HEK293 (cell line): Measurements from ENCODE around the gene NRIP1.

Experiments used
- CTCF ChIA-PET: fragments of 350-600 bp; formaldehyde crosslinking; extraction: SDS; loops from one replicate; lab custom pipeline; 2021; ENCODE audit warnings: antibody characterized with exemption; lab: Yijun Ruan, JAX
- POLR2A ChIA-PET: fragments of 300-600 bp; formaldehyde crosslinking; extraction: SDS; loops from one replicate; lab custom pipeline; 2020; ENCODE audit warnings: antibody characterized with exemption, inconsistent platforms; lab: Yijun Ruan, JAX
- H3K27ac ChIP-seq: fragments of 200-500 bp; sonication (Bioruptor generic); 2 replicates; pipeline ENCODE4 v1.5.1; 2014; ENCODE audit warnings: low read depth, low read length, control low read depth, inconsistent platforms; ENCODE audit errors: extremely low read depth
- H3K36me3 ChIP-seq, 2 experiments: fragments of 200-500 bp in 1 of 2; sonication (Bioruptor generic) in 1 of 2; 1 replicate in 1 of 2; 2 replicates in 1 of 2; pipeline ENCODE4 v1.5.1; 2014 to 2017; ENCODE audit warnings: inconsistent platforms in 2 of 2, low read length in 2 of 2; ENCODE audit not compliant: control insufficient read depth in 2 of 2, insufficient read depth in 1 of 2
- H3K4me1 ChIP-seq: fragments of 200-500 bp; sonication (Bioruptor generic); 2 replicates; pipeline ENCODE4 v1.5.1; 2014; ENCODE audit warnings: mild to moderate bottlenecking, low read length, inconsistent platforms; ENCODE audit not compliant: control insufficient read depth, insufficient read depth
- H3K4me3 ChIP-seq: 2 replicates; pipeline ENCODE4 v1.5.1; 2011; ENCODE audit warnings: low read depth, mild to moderate bottlenecking, control low read depth, low read length, moderate library complexity
- H3K9me3 ChIP-seq: fragments of 200-500 bp; sonication (Bioruptor generic); 2 replicates; pipeline ENCODE4 v1.5.1; 2014; ENCODE audit warnings: low read depth, low read length, inconsistent platforms; ENCODE audit not compliant: control insufficient read depth, insufficient read depth
- FEZF1 ChIP-seq: fragments of 450-650 bp; formaldehyde crosslinking; IDR thresholded peaks from 2 replicates; pipeline ENCODE4 v1.5.1; 2016; ENCODE audit warnings: missing biosample characterization, missing genetic modification characterization
- GLI4 ChIP-seq: fragments of 450-650 bp; formaldehyde crosslinking; IDR thresholded peaks from 2 replicates; pipeline ENCODE4 v1.5.1; 2016; ENCODE audit warnings: missing biosample characterization, missing genetic modification characterization
- ZFP3 ChIP-seq: fragments of 450-650 bp; formaldehyde crosslinking; IDR thresholded peaks from 2 replicates; pipeline ENCODE4 v1.5.1; 2016; ENCODE audit warnings: low read depth, missing biosample characterization, missing genetic modification characterization
- ZFP37 ChIP-seq: fragments of 450-650 bp; formaldehyde crosslinking; IDR thresholded peaks from 2 replicates; pipeline ENCODE4 v1.5.1; 2016; ENCODE audit warnings: missing biosample characterization, missing genetic modification characterization
- ZFP41 ChIP-seq: fragments of 450-650 bp; formaldehyde crosslinking; IDR thresholded peaks from 2 replicates; pipeline ENCODE4 v1.5.1; 2016; ENCODE audit warnings: missing biosample characterization, missing genetic modification characterization, borderline replicate concordance
- ZNF138 ChIP-seq: fragments of 450-650 bp; formaldehyde crosslinking; IDR thresholded peaks from 2 replicates; pipeline ENCODE4 v1.5.1; 2016; ENCODE audit warnings: missing biosample characterization, missing genetic modification characterization, borderline replicate concordance
- ZNF174 ChIP-seq: fragments of 450-650 bp; formaldehyde crosslinking; IDR thresholded peaks from 2 replicates; pipeline ENCODE4 v1.5.0; 2017; ENCODE audit warnings: missing biosample characterization, mild to moderate bottlenecking, missing genetic modification characterization
- ZNF175 ChIP-seq: fragments of 450-650 bp; formaldehyde crosslinking; IDR thresholded peaks from 2 replicates; pipeline ENCODE4 v1.5.1; 2016; ENCODE audit warnings: missing biosample characterization, missing genetic modification characterization
- ZNF202 ChIP-seq: fragments of 450-650 bp; formaldehyde crosslinking; IDR thresholded peaks from 2 replicates; pipeline ENCODE4 v1.5.1; 2016; ENCODE audit warnings: missing biosample characterization, missing genetic modification characterization, borderline replicate concordance
- ZNF292 ChIP-seq: fragments of 450-650 bp; formaldehyde crosslinking; IDR thresholded peaks from 2 replicates; pipeline ENCODE4 v1.5.1; 2016; ENCODE audit warnings: low read depth, missing biosample characterization, missing genetic modification characterization, borderline replicate concordance
- ZNF302 ChIP-seq: fragments of 450-650 bp; formaldehyde crosslinking; IDR thresholded peaks from 2 replicates; pipeline ENCODE4 v1.5.1; 2016; ENCODE audit warnings: missing biosample characterization, missing genetic modification characterization, low read depth
- ZNF391 ChIP-seq: fragments of 450-650 bp; formaldehyde crosslinking; IDR thresholded peaks from 2 replicates; pipeline ENCODE4 v1.5.1; 2016; ENCODE audit warnings: low read depth, missing biosample characterization, missing genetic modification characterization, borderline replicate concordance
- ZNF426 ChIP-seq: fragments of 450-650 bp; formaldehyde crosslinking; IDR thresholded peaks from 2 replicates; pipeline ENCODE4 v1.5.1; 2017; ENCODE audit warnings: missing biosample characterization, missing genetic modification characterization, mild to moderate bottlenecking, inconsistent platforms, moderate library complexity
- ZNF501 ChIP-seq: fragments of 450-650 bp; formaldehyde crosslinking; IDR thresholded peaks from 2 replicates; pipeline ENCODE4 v1.5.1; 2016; ENCODE audit warnings: missing biosample characterization, missing genetic modification characterization
- ZNF510 ChIP-seq: fragments of 450-650 bp; formaldehyde crosslinking; IDR thresholded peaks from 2 replicates; pipeline ENCODE4 v1.5.1; 2018; ENCODE audit warnings: mild to moderate bottlenecking, missing genetic modification characterization, missing biosample characterization; ENCODE audit not compliant: insufficient replicate concordance
- ZNF561 ChIP-seq: fragments of 450-650 bp; IDR thresholded peaks from 2 replicates; pipeline ENCODE4 v1.5.1; 2018; ENCODE audit warnings: missing biosample characterization, missing genetic modification characterization, borderline replicate concordance
- ZNF658 ChIP-seq: fragments of 450-650 bp; formaldehyde crosslinking; IDR thresholded peaks from 2 replicates; pipeline ENCODE4; 2016; ENCODE audit warnings: missing biosample characterization, missing genetic modification characterization
- ZNF660 ChIP-seq: fragments of 450-650 bp; IDR thresholded peaks from 2 replicates; pipeline ENCODE4 v1.5.1; 2018; ENCODE audit warnings: missing biosample characterization, mild to moderate bottlenecking, missing genetic modification characterization
- ZNF777 ChIP-seq: fragments of 450-650 bp; formaldehyde crosslinking; IDR thresholded peaks from 2 replicates; pipeline ENCODE4 v1.5.1; 2017; ENCODE audit warnings: missing biosample characterization, missing genetic modification characterization, borderline replicate concordance
- TF ChIP-seq, protein P1 (sequence below): fragments of 450-650 bp; formaldehyde crosslinking; IDR thresholded peaks from 2 replicates; pipeline ENCODE4 v1.5.1; 2016; ENCODE audit warnings: missing biosample characterization, missing genetic modification characterization
- TF ChIP-seq, protein P2 (sequence below): fragments of 450-650 bp; IDR thresholded peaks from 2 replicates; pipeline ENCODE4 v1.5.1; 2018; ENCODE audit warnings: missing biosample characterization, missing genetic modification characterization
- TF ChIP-seq, protein P3 (sequence below): fragments of 450-650 bp; formaldehyde crosslinking; IDR thresholded peaks from 2 replicates; pipeline ENCODE4 v1.5.1; 2016; ENCODE audit warnings: missing biosample characterization, missing genetic modification characterization

Gene NRIP1

DNA sequence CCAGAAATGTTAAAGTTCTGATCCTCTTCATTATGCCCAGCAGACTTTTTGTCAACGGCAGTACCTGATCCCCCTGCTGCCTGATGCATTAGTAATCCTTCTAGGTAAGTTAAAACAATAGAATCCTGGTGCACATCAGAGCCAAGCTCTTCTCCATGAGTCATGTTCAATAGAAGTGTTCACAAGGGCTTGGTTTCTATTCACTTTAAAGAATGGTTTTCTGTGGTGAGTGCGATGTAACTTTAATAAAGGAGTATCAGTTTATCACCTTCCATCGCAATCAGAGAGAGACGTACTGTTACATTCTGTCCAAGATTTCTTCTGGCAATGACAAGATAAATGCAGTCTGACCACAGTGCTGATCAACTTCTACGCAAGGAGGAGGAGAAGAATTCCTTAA is 96.8 kb downstream of the NRIP1 start:
- POLR2A ChIA-PET: no interaction called here
- Histone ChIP-seq H3K36me3 (peaks cover 0 to 18% of the 10 kb centered on the region in 2 experiments; a peak in 1 of 3 replicates), H3K27ac (no peak overlapping the region), H3K4me3 (no peak overlapping the region), H3K9me3 (no peaks in the 10 kb centered on the region), H3K4me1 (no peaks in the 10 kb centered on the region)
- CTCF ChIA-PET: no interaction called here
- TF ChIP-seq ZNF202 (tag by site-specific recombination) (no peak), ZNF426 (tag by site-specific recombination) (no peak), ZNF391 (tag by site-specific recombination) (no peak), ZNF175 (no peak), ZNF501 (tag by site-specific recombination) (no peak), ZNF660 (no peak), ZNF292 (tag by site-specific recombination) (no peak), ZNF777 (tag by site-specific recombination) (no peak), GLI4 (tag by site-specific recombination) (no peak), ZNF302 (no peak), FEZF1 (tag by site-specific recombination) (no peak), ZNF561 (no peak)

DNA sequence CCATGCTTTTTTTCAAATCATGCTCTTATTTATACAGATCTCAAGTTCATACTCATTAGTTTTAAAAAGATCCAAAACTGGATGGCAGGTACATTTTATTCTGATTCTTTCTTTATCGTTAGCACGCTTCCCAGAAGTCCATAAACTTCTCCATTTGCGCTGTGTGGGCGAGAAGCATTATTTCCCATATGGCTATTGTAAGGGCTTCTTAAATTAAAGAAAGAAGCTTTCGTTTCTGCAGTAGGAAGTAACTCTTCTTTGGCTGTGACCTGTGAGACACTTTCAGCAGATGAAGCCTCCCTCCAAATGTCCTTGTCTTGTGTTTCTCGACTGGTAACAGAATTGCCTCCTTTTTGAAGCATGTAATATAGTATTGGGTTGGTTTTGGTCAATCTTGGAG is 100.2 kb downstream of the NRIP1 start:
- no peak overlapping the region for H3K27ac ChIP-seq
- H3K36me3 ChIP-seq: peaks cover 0 to 18% of the 10 kb centered on the region in 2 experiments; a peak in 1 of 3 replicates
- ChIA-PET POLR2A (no interaction called here), CTCF (interaction anchor here (0.6 kb wide), 1 partner anchor 86 kb away, joined by 3 read pairs; no protein-coding TSS in a partner anchor)
- H3K4me3 ChIP-seq: no peak overlapping the region
- TF ChIP-seq, protein P1, sequence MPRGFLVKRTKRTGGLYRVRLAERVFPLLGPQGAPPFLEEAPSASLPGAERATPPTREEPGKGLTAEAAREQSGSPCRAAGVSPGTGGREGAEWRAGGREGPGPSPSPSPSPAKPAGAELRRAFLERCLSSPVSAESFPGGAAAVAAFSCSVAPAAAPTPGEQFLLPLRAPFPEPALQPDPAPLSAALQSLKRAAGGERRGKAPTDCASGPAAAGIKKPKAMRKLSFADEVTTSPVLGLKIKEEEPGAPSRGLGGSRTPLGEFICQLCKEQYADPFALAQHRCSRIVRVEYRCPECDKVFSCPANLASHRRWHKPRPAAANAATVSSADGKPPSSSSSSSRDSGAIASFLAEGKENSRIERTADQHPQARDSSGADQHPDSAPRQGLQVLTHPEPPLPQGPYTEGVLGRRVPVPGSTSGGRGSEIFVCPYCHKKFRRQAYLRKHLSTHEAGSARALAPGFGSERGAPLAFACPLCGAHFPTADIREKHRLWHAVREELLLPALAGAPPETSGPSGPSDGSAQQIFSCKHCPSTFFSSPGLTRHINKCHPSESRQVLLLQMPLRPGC (tag by site-specific recombination): no peak
- H3K9me3 ChIP-seq: no peaks in the 10 kb centered on the region
- no peaks in the 10 kb centered on the region for H3K4me1 ChIP-seq

DNA sequence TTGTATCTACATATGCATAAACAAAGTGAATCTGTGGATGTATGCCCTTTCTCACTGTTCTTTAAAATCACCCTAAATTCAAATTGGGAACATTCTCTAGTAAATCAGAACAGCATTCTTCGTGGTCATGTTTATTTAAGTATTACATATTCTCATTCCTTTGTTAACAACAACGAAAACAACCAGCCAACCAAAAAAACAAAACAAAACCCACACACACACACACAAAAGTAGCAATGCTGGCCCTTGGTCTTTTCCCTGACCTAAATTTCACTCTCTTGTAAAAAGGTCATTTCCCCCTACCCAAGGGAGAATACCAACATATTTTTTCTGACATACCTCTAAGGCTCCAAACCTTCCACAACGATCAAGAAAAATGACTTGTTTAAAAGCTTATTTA is 102.6 kb downstream of the NRIP1 start:
- Histone ChIP-seq H3K27ac (no peak overlapping the region), H3K36me3 (peaks cover 0 to 7% of the 10 kb centered on the region in 2 experiments; a peak in 1 of 3 replicates), H3K4me3 (no peak overlapping the region), H3K9me3 (no peaks in the 10 kb centered on the region), H3K4me1 (no peaks in the 10 kb centered on the region)
- ChIA-PET POLR2A (no interaction called here), CTCF (no interaction called here)
- TF ChIP-seq ZNF138 (tag by site-specific recombination) (no peak), ZFP41 (no peak), ZNF174 (no peak), ZNF660 (no peak), ZNF658 (no peak), ZFP37 (tag by site-specific recombination) (no peak), ZNF510 (tag by site-specific recombination) (no peak), ZFP3 (no peak), ZNF501 (tag by site-specific recombination) (no peak)
- TF ChIP-seq, protein P2, sequence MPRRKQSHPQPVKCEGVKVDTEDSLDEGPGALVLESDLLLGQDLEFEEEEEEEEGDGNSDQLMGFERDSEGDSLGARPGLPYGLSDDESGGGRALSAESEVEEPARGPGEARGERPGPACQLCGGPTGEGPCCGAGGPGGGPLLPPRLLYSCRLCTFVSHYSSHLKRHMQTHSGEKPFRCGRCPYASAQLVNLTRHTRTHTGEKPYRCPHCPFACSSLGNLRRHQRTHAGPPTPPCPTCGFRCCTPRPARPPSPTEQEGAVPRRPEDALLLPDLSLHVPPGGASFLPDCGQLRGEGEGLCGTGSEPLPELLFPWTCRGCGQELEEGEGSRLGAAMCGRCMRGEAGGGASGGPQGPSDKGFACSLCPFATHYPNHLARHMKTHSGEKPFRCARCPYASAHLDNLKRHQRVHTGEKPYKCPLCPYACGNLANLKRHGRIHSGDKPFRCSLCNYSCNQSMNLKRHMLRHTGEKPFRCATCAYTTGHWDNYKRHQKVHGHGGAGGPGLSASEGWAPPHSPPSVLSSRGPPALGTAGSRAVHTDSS (tag by site-specific recombination): no peak
- TF ChIP-seq, protein P3, sequence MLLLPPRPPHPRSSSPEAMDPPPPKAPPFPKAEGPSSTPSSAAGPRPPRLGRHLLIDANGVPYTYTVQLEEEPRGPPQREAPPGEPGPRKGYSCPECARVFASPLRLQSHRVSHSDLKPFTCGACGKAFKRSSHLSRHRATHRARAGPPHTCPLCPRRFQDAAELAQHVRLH: no peak
